Measurements from ENCODE around the gene SPATA33. TPM values are rescaled to one million over a fixed set of nuclear protein-coding genes. Genes with fewer than 3 reads are reported as not detected.

Gene SPATA33
- total RNA-seq, 1 experiment from 2014 or later = 25.6 TPM

DNA sequence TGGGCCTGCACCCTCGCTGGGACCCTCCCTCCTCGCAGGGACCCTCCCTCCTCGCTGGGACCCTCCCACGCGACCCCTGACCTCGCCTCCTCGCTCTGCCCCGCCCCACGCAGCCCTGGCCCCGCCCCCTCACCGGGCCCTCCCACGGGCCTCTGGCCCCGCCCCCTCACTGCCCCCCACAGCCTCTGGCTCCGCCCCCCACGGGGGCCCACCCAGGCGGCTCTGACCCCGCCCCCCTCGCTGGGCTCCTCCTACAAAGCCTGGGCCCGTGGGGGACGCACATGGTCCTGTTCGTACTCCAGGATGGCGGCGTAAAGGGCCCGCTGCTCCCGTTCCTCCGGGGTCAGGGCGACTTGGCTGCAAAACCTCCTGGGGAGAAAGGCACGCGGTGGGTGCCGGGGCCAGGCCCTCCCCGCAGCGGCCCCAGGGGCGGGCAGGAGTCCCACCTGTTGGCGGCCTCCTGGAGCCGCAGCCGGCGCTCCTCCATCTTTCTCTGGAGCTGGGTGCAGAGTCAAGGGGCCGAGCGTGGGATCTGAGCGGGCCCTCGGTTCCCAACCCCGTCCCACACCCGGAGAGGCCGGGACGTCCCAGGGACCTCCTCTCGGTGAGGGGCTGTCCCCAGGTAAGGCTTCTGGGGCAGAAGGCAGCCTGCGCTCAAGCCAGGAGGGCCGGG lies 54.1 kb downstream of the SPATA33 start:
- peak overlapping the region; percentile 98 for H3K4me3 ChIP-seq
- H3K4me1 ChIP-seq (replicated peaks; ENCODE audit: insufficient read depth) = peaks cover 4% of the 10 kb centered on the region; the same call in 1 of the 2 replicates
- H3K4me2 ChIP-seq = peak overlapping the region; percentile 78
- no peaks in the 10 kb centered on the region for H3K36me3 ChIP-seq (ENCODE audit: low read depth)
- peak; percentile 44 to 72 for DNase-seq
- POLR2A ChIA-PET (ENCODE audit: unreplicated experiment) = no interaction called here
- peak overlapping the region; percentile 95 for H2AFZ ChIP-seq
- H3K27ac ChIP-seq = no peak overlapping the region
- H3K9me3 ChIP-seq (ENCODE audit: insufficient read depth, low read depth) = no peaks in the 10 kb centered on the region
- H3F3A ChIP-seq (ENCODE audit: insufficient read depth, low read depth) = peaks cover 33% of the 10 kb centered on the region
- no peak for TF ChIP-seq EZH2 (IDR thresholded peaks at IDR 0.05; ENCODE audit: low read depth)
- TF ChIP-seq CTCF (conservative IDR thresholded peaks at IDR 0.05) = no peak
- H4K20me1 ChIP-seq (ENCODE audit: insufficient read depth) = no peaks in the 10 kb centered on the region
- intact Hi-C loops (cut with micrococcal nuclease; ENCODE audit: unreplicated experiment) = loop anchor here (1.0 kb wide), 1 partner anchor 10 kb away; the partner anchor contains the start of gene ZNF276
- BruUV-seq (replicated peaks) = TSS peak; percentile 50
- H3K9me2 ChIP-seq (ENCODE audit: insufficient read depth) = no peaks in the 10 kb centered on the region
- H3K27me3 ChIP-seq (ENCODE audit: insufficient read depth, low read depth) = no peaks in the 10 kb centered on the region
- H3K79me2 ChIP-seq (ENCODE audit: low read depth) = peaks cover 26% of the 10 kb centered on the region
- CTCF ChIA-PET = interaction anchor here (0.7 kb wide), 1 partner anchor 21 kb away, joined by 4 read pairs; no protein-coding TSS in a partner anchor

GRCh38 chr16:89712274-89712781 lies 54.7 kb downstream of the SPATA33 start:
- peaks cover 26% of the 10 kb centered on the region for H3K79me2 ChIP-seq (ENCODE audit: low read depth)
- no peaks in the 10 kb centered on the region for H3K27me3 ChIP-seq (ENCODE audit: insufficient read depth, low read depth)
- peak overlapping the region; percentile 78 for H3K4me2 ChIP-seq
- BruUV-seq (replicated peaks) = no TSS peak
- peak overlapping the region; percentile 98 for H3K4me3 ChIP-seq
- no peaks in the 10 kb centered on the region for H3K36me3 ChIP-seq (ENCODE audit: low read depth)
- peaks cover 4% of the 10 kb centered on the region; the same call in 1 of the 2 replicates for H3K4me1 ChIP-seq (replicated peaks; ENCODE audit: insufficient read depth)
- CTCF ChIA-PET = interaction anchor here (0.7 kb wide), 1 partner anchor 21 kb away, joined by 4 read pairs; no protein-coding TSS in a partner anchor
- peak in 1 of 2 experiments; percentile 35 for DNase-seq
- no peaks in the 10 kb centered on the region for H3K9me2 ChIP-seq (ENCODE audit: insufficient read depth)
- H3F3A ChIP-seq (ENCODE audit: insufficient read depth, low read depth) = peaks cover 28% of the 10 kb centered on the region
- no peaks in the 10 kb centered on the region for H4K20me1 ChIP-seq (ENCODE audit: insufficient read depth)
- TF ChIP-seq CTCF (conservative IDR thresholded peaks at IDR 0.05) (no peak), EZH2 (IDR thresholded peaks at IDR 0.05; ENCODE audit: low read depth) (no peak)
- intact Hi-C loops (cut with micrococcal nuclease; ENCODE audit: unreplicated experiment) = loop anchor here (1.0 kb wide), 1 partner anchor 9 kb away; the partner anchor contains the start of gene ZNF276
- no peak overlapping the region for H3K27ac ChIP-seq
- POLR2A ChIA-PET (ENCODE audit: unreplicated experiment) = no interaction called here
- peak overlapping the region; percentile 95 for H2AFZ ChIP-seq
- no peaks in the 10 kb centered on the region for H3K9me3 ChIP-seq (ENCODE audit: insufficient read depth, low read depth)

- Histone ChIP-seq H3K4me2 (no peak overlapping the region), H3K27ac (no peak overlapping the region), H3K27me3 (ENCODE audit: insufficient read depth, low read depth) (no peaks in the 10 kb centered on the region), H3K9me3 (ENCODE audit: insufficient read depth, low read depth) (no peaks in the 10 kb centered on the region), H3K36me3 (ENCODE audit: low read depth) (no peaks in the 10 kb centered on the region), H3K79me2 (ENCODE audit: low read depth) (peaks cover 26% of the 10 kb centered on the region), H4K20me1 (ENCODE audit: insufficient read depth) (no peaks in the 10 kb centered on the region), H3K4me1 (replicated peaks; ENCODE audit: insufficient read depth) (peaks cover 23% of the 10 kb centered on the region), H2AFZ (no peak overlapping the region), H3K4me3 (no peak overlapping the region), H3K9me2 (ENCODE audit: insufficient read depth) (no peaks in the 10 kb centered on the region), H3F3A (ENCODE audit: insufficient read depth, low read depth) (peaks cover 37% of the 10 kb centered on the region)
- BruUV-seq (replicated peaks) = no TSS peak
- DNase-seq = no peak
- no peak for TF ChIP-seq CTCF (conservative IDR thresholded peaks at IDR 0.05)
- no peak for TF ChIP-seq EZH2 (IDR thresholded peaks at IDR 0.05; ENCODE audit: low read depth)
- CTCF ChIA-PET = no interaction called here
- intact Hi-C loops (cut with micrococcal nuclease; ENCODE audit: unreplicated experiment) = no loop called here
- POLR2A ChIA-PET (ENCODE audit: unreplicated experiment) = interaction anchor here (0.7 kb wide), 1 partner anchor 16 kb away, joined by 8 read pairs; no protein-coding TSS in a partner anchor
These were observed 58.9 kb downstream of the SPATA33 start for GRCh38 chr16:89716493-89716892.

Measured in PC-9 (cell line).